Medulla oblongata (tissue), 1 donor: Measurements from ENCODE around the gene IL22RA1.

Experiments
- DNase-seq: peaks from one replicate; pipeline ENCODE4 v3.0.0-alpha.2; 2015; ENCODE audit errors: extremely low spot score

The IL22RA1 gene

DNA sequence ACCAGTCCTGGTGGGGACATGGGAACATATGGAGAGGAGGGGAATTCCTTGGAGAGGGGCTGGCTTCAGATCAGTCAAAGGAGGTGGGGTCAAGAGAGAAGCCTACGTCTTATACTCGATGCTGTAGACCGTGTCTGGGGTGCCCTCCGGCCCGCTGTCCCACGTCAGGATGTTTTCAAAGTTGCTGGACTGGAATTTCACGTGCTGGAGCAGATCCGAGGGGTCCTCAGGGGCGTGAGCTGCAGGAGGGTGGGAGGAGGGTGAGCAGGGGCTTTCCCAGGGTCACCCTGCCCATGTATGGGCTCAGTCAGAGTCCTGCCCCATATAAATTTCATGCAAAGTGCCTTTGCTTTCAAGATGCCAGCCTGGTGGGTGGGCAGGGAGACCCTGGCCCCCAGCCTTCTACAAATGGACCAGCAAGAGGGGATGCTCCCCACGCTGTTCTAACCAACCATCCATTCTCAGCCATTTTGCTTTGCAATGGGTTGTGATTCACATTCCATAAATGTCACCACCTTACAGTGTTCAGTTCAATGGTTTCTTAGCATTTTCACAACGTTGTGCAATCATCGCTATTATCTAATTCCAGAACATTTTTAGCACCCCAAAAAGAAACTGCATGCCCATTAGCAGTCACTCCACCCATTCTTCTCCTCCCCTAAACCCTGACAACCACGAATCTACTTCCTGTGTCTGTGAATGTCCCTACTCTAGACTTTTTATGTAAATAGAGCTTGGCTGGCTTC, 4.3 kb downstream of the IL22RA1 start:
- no peak for DNase-seq

DNA sequence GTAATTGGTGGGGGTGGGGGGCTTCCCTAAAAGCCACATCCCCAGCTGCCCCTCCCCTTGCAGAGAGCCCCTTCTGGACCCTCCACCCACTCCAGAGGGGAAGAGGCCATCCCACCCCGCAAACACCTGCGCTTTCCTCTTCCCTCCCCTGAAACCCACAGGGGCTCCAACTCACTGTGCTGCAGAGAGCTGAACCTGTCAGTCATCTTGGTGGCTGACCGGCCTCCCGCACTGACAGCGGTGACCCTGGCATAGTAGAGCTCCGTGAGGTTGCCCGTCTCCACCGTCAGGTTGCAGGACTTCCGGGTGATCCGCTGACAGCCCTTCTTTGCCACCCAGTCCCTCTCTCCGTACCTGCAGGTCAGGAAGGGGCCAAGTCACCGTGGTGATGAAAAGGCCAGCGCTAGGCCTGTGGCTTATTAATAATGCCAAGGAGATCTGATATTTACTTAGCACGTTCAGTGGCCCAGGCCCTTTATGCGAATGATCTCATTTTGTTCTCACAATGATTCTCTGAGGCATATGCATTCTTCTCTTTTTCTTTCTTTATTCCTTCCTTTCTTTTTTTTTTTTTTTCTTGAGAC, 5.9 kb downstream of the IL22RA1 start:
- DNase-seq: no peak

DNA sequence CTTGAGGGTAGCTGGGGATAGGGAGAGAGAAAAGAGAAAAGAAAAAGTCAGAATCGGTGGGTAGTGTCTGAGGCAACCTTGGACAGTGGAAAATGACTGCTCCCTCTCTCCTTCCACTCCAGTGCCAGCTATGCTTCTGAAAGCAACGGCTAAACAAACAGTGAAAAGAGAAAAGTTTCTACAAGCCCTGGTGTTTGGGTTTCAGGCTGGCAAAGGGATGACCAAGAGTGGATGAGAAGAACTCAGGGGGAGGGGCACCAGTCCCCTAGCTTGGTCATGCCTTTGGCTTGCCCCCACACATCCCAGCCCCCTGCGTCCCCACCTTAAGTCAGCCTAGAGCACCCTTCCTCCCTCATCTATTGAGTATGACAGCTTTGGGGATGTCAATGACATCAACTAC, 8.6 kb downstream of the IL22RA1 start:
- DNase-seq: no peak

DNA sequence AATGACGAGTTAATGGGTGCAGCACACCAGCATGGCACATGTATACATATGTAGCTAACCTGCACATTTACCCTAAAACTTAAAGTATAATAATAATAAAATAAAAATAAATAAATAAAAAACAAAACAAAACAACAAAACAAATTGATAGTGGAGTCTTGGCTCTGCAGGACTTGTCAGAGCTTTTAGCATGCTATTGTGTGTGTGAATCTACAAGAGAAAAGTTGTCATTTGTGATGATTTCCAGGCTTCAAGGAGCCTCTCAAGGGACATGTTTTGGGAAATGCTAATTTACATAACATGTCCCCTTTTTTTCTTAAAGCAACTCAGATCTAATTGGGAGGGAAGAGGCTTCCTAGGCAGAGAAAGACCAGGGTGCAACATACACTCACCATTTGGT, 9.1 kb downstream of the IL22RA1 start:
- DNase-seq: no peak

DNA sequence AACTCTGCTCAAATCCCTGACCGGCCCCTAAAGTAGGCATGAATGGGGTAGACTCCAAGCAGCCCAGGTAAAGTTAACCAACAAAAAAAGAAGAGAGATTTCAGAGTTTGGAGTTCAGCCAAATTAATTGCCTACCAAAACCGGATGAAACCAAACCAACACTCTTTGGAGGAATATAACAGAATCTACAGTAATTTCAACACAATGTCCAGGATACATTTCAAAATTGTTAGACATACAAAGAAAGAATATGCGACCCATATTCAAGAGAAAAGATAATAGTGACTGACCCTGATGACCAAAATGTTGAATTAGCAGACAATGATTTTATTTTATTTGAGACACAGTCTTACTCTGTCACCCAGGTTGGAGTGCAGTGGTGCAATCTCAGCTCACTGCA, 12.6 kb downstream of the IL22RA1 start:
- DNase-seq: no peak

DNA sequence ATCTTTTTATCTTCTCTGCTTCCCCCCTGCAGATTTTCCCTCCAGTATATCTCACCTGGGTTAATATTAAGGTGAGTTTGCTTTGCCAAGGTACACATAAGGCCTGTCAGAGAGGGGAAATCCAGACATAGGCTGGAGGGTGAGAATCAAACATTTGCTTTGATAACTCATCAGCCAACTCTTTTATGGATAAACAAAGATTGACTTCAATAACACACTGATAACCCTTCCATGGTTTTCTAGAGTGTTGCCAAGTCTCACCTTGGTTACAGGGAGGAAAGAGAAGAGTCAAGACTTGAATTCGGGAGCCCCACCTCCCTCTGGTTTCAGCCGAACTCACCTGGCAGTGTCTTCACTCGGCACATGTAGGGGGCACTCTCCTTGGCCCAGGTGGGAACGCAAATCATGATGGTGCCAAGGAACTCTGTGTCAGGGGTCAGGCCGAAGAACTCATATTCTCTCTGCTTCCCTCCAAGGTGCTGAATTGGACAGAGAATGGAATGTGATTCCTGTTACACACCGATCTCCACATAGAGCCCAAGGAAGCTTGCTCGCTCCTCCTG, 15.1 kb downstream of the IL22RA1 start:
- DNase-seq: no peak

DNA sequence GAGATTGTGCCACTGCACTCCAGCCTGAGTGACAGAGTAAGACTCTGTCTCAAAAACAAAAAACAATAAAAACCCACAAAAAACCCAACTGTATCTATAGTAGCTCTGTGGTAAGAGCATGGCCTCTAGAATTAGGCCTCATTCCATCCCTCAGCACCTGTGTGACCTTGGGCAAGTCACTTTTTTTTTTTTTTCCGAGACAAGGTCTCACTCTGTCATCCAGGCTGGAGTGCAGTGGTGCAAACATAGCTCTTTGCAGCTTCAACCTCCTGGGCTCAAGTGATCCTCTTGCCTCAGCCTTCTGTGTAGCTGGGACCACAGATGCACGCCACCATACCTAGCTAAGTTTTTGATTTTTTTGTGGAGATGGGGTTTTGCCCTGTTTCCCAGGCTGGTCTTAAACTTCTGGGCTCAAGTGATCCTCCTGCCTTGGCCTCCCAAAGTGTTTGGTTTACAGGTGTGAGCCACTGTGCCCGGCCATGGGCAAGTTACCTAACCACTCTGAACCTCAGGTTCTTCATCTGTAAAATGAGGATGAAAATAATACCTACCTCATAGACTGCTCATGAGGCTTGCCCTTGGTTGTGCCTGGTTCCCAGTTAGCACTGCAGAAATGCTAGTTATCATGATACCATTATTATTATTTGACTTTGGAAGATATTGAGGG, 15.7 kb downstream of the IL22RA1 start:
- DNase-seq: no peak

DNA sequence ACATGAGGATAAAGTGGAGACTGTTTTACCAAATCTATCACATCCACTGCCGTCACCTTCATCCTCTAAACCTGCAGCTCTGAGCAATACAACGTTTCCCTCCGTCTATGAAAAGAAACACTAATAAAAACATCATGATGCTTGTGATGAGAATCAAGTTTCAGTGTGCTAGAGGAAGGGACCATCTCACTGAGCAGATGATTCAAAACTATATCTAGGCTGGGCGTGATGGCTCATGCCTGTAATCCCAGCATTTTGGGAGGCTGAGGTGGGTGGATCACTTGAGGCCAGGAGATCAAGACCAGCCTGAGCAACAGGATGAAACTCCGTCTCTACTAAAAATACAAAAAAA, 16.3 kb downstream of the IL22RA1 start:
- DNase-seq: no peak

DNA sequence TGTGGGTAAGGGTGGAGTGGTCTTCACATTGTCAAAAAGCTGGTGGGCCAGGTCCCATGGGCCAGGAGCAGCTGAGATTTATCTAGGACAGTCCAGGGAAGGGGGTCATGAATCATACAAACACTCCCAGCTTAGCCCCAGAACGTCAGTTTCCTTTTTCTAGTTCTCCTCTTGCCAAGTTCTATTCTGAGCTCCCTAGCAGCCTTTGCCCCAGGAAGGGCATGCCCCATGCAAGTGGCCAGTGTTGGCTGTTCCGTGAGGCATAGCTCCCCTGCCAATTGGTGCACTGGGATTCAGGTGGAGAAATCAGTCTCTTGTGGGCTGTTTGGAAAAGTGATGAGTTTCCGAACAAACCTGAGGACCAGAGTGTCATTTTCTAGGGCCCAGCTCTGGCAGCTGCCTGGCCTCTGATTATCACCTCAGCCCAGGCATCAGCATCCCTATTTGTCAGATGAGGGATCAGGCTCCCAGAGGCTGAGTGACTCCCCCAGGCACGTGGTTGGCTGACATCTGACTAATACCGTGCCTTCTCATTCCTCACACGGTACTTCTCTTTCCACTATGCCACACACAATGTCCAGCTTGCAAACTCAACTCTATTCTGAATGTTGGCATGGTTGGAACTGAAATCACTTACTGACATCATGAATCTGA, 16.8 kb downstream of the IL22RA1 start:
- peak; percentile 46 for DNase-seq

DNA sequence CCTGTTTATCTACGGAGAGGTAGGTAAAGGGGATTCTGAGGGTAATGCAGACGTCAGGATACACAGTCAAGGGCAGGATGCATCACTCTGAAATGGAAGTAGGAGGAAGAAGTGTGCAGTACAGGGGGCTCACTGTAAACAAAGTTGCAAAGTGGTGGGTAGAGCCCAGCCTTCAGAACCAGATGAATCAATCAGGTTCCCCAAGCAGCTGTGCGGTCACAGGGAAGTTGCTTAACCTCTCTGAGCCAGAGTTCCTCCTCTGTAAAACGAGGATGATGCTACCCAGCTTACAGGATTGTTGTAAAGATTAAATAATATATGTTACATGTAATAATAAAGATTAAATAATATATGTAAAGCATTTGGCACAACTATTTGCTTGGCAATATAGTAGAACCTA, 17.5 kb downstream of the IL22RA1 start:
- no peak for DNase-seq

DNA sequence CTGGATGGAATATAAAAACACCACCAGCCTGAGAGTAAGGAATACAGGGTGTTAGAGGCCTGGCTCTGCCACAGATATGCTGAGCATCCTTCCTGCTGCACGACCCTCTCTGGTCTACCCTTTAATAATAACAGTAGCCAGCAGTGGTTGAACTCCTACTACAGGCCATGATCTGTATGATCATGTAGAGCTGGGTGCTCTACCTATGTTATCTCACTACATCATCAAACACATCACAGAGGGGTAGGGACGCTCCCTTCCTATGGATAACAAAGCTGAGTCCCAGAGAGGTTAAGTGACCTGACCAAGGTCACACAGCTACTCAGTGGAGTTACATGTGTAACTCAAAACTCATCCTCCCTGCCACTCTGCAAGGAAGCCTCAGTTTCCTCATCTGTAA, 18.0 kb downstream of the IL22RA1 start:
- DNase-seq: no peak

DNA sequence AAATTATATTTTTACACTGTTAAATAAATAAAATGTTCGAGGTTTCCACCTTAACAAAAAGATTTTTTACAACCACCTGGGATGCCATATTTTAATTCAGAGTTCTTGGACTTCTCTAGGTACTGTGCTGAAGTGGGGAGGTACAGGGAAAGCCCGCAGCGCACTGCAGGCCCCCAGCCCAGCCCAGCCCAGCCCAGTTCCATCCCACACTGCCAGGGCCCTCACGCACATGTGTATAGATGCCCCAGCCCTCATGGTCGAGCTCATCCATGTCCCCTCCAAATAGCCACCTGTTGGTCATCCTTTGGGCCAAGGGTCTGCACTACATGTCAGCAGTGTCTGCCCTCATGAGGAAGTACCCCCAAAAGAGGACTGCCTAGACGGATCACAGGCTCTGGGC, 19.3 kb downstream of the IL22RA1 start:
- DNase-seq: no peak

DNA sequence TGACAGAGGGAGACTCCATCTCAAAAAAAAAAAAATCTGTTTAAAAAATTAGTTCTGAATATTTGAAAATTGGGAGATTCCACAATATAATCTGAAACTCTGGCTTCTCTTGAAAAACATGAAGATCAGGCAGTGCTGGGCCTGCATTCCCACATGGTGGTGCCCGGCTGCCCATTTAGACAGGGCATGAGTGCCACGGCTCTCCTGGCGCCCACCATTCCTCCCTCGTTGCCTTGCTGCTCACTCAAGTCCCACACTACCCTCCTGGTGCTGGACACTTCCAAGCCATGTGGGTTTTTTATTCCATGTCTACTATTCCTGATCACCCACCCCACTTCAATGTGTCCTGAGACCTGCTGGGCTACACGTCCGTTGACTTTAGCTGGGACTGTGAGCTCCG, 20.2 kb downstream of the IL22RA1 start:
- no peak for DNase-seq

DNA sequence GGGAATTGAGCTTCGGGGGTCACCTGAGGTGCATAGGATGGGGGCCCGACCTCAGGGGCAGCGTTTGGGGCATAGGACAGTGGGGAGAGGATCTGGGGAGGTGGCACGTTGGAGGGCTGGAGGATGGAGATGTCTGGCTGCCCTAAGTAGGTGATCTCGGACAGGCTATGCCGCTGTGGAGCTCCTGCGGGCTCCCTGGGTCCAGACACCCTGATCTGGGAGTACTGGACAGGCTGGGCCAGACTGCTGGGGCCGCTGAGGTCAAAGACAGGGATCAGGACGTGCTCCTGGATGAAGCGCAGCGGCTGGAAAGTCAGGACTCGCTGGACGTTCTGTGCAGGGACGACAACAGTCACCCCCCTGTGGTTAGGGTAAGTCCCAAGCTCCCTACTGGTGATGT, 21.5 kb downstream of the IL22RA1 start:
- DNase-seq: no peak

DNA sequence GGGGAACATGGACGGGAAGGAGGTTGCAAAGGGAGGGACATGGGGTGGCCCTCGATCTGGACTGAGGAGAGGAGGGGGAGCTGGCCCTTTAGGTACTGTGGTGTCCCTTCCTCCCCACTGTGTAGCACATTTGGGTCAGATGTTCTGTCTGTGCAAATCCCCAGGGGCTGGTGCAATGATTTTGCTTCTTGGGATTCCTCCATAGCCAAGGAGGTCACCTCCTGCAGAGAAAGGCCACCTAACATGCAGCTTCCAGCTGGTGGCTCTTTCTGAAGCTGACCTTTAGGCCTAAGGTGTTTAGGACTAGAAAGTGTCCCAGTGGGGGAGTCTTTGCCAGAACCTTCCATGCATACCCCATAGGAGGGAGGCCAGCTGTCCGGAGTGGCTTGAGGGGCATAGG, 22.0 kb downstream of the IL22RA1 start:
- DNase-seq: no peak

DNA sequence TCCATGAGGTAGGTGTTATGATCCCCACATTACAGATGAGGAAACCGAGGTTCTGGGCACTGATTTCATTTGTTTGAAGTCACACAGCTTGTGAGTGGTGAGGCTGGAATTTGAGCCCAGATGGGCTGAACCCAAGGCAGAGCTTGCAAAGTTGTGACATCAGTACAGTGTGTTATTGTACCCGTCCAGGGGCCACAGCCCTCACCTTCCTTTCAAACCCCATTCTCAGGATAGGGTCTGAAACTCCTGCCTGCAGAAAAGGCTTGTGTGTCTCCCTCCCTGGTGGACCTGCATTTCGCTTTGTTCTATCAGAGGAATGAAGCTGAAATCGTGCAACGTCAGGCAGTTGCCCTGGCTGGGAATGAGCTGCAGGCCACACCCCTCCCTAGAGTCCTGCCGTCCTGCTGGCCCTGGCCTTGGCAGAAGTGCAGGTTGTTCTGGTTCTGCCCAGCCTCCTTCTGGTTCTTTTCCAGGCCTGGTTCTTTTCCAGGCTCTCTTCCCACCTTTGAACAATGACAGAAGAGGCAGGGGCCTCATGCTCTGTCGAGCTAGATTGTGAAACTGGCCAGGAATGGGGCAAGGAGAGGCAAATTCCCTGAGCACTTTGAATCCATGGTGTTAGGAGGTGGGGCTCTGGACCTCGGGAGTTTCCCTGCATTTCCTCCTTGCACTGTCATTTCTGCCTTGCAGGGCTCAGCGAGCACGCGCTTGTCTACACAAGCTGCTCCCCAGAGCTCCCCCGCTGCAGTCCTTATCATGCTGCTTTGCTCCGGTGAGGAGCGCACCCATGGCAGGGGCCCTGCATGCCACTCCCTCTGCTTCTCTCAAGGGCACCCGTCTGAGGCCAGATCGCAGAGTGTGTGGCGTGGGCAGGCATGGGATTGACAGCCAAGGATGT, 22.8 kb downstream of the IL22RA1 start:
- DNase-seq: no peak

DNA sequence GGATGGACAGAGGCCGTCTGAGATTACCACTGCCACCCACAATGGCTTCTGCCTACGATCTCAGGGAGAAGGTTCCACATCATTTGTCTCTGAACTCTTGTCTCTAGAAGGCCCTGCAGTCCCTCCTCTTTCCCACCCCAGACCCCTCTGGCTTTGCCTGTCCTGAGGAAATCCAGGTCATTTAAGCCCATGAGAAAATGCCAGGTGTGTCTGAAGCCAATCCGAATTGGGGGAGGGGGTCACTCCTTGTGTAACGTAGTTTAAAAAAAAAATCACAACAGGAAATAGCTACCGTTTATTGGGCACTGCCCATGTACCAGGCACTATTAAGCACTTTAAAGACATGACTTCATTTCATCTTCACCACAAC, 23.5 kb downstream of the IL22RA1 start:
- DNase-seq: no peak

DNA sequence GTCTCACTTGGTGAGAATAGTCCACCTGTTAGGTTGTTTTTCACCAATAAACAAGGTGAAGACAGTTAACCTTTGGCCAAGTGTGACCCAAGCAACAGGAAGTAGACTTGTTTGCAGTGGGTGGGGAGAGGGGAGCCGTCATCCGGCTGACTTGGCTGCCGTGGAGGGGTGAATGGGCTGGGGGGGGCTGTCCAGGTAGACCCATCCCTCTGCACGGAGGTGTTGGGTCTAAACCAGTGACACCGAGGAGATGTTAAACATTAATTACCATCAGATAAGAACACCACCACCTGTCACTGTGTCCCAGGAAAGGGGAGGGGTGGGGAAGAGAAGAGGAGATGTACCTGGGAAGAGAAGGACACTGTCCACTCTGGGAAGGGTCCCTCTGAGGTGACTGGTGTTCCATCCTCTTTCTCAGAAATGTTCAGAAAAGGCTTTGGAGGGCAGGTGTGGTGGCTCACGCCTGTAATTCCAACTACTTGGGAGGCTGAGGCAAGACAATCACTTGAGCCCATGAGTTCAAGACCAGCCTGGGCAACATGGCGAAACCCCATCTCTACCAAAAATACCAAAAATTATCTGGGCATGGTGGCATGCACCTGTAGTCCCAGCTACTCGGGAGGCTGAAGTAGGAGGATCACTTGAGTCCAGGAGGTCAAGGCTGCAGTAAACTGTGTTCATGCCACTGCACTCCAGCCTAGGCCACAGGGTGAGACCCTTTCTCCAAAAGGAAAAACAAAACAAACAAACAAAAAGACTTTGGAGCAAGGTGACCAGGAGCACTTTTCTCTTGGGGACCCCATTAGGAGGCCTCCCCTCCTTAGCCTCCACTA, 24.3 kb downstream of the IL22RA1 start:
- no peak for DNase-seq

DNA sequence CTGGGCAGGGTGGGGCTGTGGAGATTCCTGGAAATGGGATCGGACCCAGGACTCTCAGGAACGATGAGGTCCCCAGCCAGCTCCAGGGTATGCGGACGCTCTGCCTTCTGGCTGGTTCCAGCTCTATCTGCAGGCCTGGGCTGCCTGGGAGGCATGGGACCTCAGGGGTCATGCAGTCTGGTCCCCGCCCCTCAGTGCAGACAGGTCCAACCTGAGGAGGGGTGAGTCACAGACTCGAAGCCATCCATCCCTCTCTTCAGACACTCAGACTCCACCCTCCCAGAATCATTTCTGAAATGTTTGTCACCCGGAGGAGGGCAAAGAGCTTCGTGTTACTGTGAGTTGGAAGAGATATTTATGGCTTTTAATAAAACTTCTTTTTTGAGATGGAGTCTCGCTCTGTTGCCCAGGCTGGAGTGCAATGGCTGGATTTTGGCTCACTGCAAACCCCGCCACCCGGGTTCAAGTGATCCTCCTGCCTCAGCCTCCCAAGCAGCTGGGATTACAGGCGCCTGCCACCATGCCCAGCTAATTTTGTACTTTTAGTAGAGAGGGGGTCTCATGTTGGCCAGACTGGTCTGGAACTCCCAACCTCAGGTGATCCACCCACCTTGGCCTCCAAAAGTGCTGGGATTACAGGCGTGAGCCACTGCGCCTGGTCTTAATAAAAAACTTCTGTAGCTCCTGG, 25.1 kb downstream of the IL22RA1 start:
- no peak for DNase-seq

DNA sequence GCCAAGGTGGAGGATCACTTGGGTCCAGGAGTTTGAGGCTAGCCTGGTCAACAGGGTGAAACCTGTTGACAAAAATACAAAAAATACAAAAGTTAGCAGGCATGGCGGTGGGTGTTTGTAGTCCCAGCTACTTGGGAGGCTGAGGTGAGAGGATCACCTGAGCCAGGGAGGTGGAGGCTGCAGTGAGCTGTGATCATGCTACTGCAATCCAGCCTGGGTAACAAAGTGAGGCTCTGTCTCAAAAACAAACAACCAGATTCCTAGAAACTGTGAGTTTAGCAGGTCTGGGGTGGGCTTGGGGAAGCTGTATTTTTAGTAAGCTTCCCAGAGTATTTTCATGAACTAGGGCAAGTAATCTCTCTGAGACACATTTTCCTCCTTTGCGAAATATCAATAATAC, 25.8 kb downstream of the IL22RA1 start:
- no peak for DNase-seq
